HL-60 (cell line): ENCODE data around the gene GABPA.

ENCODE experiments used
- DNase-seq, 2 experiments: peaks; one replicate each; pipeline ENCODE4 v3.0.0-alpha.2; 2010 to 2020; ENCODE audit warnings: low read depth in 1 of 2, low spot score in 1 of 2
- H3K27ac ChIP-seq: fragments of 250-450 bp; sonication (Bioruptor Pico); replicated peaks from 2 replicates; pipeline ENCODE4 v1.5.1; 2020; ENCODE audit warnings: mild to moderate bottlenecking, moderate library complexity
- H3K27me3 ChIP-seq: fragments of 250-450 bp; sonication (Bioruptor Pico); 2 replicates; pipeline ENCODE4 v1.5.1; 2021; ENCODE audit warnings: mild to moderate bottlenecking, moderate library complexity; ENCODE audit not compliant: insufficient read depth, poor library complexity, severe bottlenecking
- H3K4me3 ChIP-seq: replicated peaks from 2 replicates; pipeline ENCODE4 v1.5.1; 2011; ENCODE audit warnings: mild to moderate bottlenecking, control low read depth, low read length; ENCODE audit not compliant: insufficient read depth
- GABPA ChIP-seq: IDR thresholded peaks from 2 replicates; pipeline ENCODE4 v1.6.1; 2012; ENCODE audit warnings: low read depth
- POLR2AphosphoS5 ChIP-seq: IDR thresholded peaks from 2 replicates; pipeline ENCODE4 v1.6.1; 2012; ENCODE audit warnings: low read depth
- SPI1 ChIP-seq: IDR thresholded peaks from 2 replicates; pipeline ENCODE4 v1.6.1; 2012; ENCODE audit warnings: low read depth, mild to moderate bottlenecking, borderline replicate concordance
- TF ChIP-seq, protein P1 (sequence below): IDR thresholded peaks from one replicate; pipeline ENCODE4 v1.5.1; 2011; ENCODE audit warnings: low read length, control low read depth, inconsistent platforms; ENCODE audit not compliant: insufficient read depth
- TF ChIP-seq, protein P2 (sequence below): IDR thresholded peaks from 2 replicates; pipeline ENCODE4 v1.6.1; 2012; ENCODE audit warnings: low read depth; ENCODE audit not compliant: insufficient replicate concordance

The GABPA gene

DNA sequence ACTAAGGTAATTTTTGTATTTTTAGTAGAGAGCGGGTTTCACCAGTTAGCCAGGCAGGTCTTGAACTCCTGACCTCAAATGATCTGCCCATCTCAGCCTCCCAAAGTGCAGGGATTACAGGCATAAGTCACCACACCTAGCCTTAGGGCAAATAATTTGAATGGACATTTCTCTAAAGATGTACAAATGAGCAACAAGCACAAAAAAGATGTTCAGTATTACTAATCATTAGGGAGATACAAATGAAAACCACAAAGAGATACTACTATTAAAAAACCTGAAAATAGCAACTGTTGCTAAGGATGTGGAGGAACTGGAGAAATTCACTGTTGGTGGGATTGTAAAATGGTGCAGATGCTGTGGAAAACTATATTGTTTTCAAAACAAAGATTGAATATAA lies 79.1 kb downstream of the GABPA start:
- no peak for DNase-seq
- H3K27ac ChIP-seq: no peak overlapping the region
- TF ChIP-seq POLR2AphosphoS5: no peak
- TF ChIP-seq, protein P1, sequence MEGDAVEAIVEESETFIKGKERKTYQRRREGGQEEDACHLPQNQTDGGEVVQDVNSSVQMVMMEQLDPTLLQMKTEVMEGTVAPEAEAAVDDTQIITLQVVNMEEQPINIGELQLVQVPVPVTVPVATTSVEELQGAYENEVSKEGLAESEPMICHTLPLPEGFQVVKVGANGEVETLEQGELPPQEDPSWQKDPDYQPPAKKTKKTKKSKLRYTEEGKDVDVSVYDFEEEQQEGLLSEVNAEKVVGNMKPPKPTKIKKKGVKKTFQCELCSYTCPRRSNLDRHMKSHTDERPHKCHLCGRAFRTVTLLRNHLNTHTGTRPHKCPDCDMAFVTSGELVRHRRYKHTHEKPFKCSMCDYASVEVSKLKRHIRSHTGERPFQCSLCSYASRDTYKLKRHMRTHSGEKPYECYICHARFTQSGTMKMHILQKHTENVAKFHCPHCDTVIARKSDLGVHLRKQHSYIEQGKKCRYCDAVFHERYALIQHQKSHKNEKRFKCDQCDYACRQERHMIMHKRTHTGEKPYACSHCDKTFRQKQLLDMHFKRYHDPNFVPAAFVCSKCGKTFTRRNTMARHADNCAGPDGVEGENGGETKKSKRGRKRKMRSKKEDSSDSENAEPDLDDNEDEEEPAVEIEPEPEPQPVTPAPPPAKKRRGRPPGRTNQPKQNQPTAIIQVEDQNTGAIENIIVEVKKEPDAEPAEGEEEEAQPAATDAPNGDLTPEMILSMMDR: no peak
- no peak for TF ChIP-seq GABPA
- TF ChIP-seq SPI1: no peak
- TF ChIP-seq, protein P2, sequence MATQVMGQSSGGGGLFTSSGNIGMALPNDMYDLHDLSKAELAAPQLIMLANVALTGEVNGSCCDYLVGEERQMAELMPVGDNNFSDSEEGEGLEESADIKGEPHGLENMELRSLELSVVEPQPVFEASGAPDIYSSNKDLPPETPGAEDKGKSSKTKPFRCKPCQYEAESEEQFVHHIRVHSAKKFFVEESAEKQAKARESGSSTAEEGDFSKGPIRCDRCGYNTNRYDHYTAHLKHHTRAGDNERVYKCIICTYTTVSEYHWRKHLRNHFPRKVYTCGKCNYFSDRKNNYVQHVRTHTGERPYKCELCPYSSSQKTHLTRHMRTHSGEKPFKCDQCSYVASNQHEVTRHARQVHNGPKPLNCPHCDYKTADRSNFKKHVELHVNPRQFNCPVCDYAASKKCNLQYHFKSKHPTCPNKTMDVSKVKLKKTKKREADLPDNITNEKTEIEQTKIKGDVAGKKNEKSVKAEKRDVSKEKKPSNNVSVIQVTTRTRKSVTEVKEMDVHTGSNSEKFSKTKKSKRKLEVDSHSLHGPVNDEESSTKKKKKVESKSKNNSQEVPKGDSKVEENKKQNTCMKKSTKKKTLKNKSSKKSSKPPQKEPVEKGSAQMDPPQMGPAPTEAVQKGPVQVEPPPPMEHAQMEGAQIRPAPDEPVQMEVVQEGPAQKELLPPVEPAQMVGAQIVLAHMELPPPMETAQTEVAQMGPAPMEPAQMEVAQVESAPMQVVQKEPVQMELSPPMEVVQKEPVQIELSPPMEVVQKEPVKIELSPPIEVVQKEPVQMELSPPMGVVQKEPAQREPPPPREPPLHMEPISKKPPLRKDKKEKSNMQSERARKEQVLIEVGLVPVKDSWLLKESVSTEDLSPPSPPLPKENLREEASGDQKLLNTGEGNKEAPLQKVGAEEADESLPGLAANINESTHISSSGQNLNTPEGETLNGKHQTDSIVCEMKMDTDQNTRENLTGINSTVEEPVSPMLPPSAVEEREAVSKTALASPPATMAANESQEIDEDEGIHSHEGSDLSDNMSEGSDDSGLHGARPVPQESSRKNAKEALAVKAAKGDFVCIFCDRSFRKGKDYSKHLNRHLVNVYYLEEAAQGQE: no peak
- H3K4me3 ChIP-seq: no peak overlapping the region
- no peaks in the 10 kb centered on the region for H3K27me3 ChIP-seq

DNA sequence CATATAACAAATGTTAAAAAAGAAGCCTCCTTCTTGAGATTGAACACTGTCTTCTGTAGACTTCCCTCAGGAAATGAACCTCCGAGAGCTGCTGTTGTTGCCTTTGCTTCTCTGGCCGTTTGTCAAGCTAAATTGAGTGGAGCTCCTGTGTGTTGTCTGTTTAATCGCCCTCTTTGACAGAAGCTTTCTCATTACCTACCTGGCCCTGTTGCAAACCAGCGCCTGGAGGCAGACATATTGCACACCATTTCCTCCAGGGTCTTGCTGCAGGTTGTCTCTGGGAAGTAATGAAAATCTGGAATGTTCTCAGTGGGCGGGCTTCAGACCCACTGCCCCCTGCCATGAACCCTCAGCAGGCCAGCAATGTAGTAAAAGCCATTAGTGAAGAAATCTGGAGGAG lies 83.3 kb downstream of the GABPA start:
- TF ChIP-seq POLR2AphosphoS5: no peak
- TF ChIP-seq GABPA: no peak
- TF ChIP-seq, protein P2: no peak
- TF ChIP-seq SPI1: no peak
- TF ChIP-seq, protein P1: no peak
- H3K27ac ChIP-seq: no peak overlapping the region
- H3K27me3 ChIP-seq: no peaks in the 10 kb centered on the region
- H3K4me3 ChIP-seq: no peak overlapping the region
- DNase-seq: no peak

DNA sequence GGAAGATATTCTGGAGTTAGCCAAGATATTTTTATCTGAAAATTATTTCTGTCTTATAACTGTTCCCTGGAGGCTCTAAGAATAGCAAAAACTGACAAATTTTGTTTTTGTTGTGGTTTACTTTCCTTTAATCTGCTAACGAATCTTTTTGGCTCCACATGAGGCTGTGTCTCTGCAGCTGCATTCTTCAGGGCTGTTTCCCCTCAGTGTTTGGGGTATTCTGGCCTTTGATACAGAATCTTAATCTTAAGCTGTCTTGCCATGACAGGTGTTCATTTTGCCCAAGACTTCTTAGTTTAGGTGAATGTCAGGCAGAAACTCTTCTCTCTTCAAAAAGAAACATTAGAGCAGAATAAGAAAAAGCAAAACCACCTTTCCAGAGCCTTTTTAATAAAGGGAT lies 83.8 kb downstream of the GABPA start:
- H3K27ac ChIP-seq: no peak overlapping the region
- no peaks in the 10 kb centered on the region for H3K27me3 ChIP-seq
- DNase-seq: no peak
- no peak for TF ChIP-seq GABPA
- TF ChIP-seq SPI1: no peak
- TF ChIP-seq, protein P1: no peak
- no peak for TF ChIP-seq POLR2AphosphoS5
- TF ChIP-seq, protein P2: no peak
- H3K4me3 ChIP-seq: no peak overlapping the region
